ENCODE results near the gene KRTAP10-9.
"Not testable (repeated sequence)": the region's sequence is repeated elsewhere in the genome, so short reads cannot be mapped to it uniquely, and the experiment has no call there.

The KRTAP10-9 gene

GRCh38 chr21:44639331-44639655, 12.4 kb downstream of the KRTAP10-9 start:
- DNase-seq (ENCODE audit: extremely low spot score) = no peak
- no peak for TF ChIP-seq CTCF (IDR thresholded peaks at IDR 0.05; ENCODE audit: control extremely low read depth, extremely low read depth, low read depth, missing control alignments)
- CTCF ChIA-PET = no interaction called here
- POLR2A ChIA-PET = no interaction called here

- DNase-seq (ENCODE audit: extremely low spot score) = no peak
- TF ChIP-seq CTCF (IDR thresholded peaks at IDR 0.05; ENCODE audit: control extremely low read depth, extremely low read depth, low read depth, missing control alignments) = no peak
- CTCF ChIA-PET = no interaction called here
- POLR2A ChIA-PET = no interaction called here
Measured at GRCh38 chr21:44640761-44641160, 13.9 kb downstream of the KRTAP10-9 start.

GRCh38 chr21:44643741-44644310, 16.9 kb downstream of the KRTAP10-9 start:
- no peak for TF ChIP-seq CTCF (IDR thresholded peaks at IDR 0.05; ENCODE audit: control extremely low read depth, extremely low read depth, low read depth, missing control alignments)
- DNase-seq (ENCODE audit: extremely low spot score) = no peak
- CTCF ChIA-PET = no interaction called here
- POLR2A ChIA-PET = no interaction called here

- TF ChIP-seq CTCF (IDR thresholded peaks at IDR 0.05; ENCODE audit: control extremely low read depth, extremely low read depth, low read depth, missing control alignments) = no peak
- POLR2A ChIA-PET = no interaction called here
- no peak for DNase-seq (ENCODE audit: extremely low spot score)
- CTCF ChIA-PET = no interaction called here
Measured at GRCh38 chr21:44644878-44645277, 18.0 kb downstream of the KRTAP10-9 start.

- POLR2A ChIA-PET = interaction anchor here (0.7 kb wide), 1 partner anchor 323 kb away, joined by 5 read pairs; no protein-coding TSS in a partner anchor
- DNase-seq (ENCODE audit: extremely low spot score); CTCF ChIA-PET: not testable (repeated sequence)
Measured at GRCh38 chr21:44646366-44647221, 19.7 kb downstream of the KRTAP10-9 start, which contains the start of gene KRTAP10-11. TSS of gene KRTAP10-11 (plus strand) at chr21:44646414. CDS start at chr21:44646459, 45 bp downstream.

GRCh38 chr21:44647222-44647552, 20.3 kb downstream of the KRTAP10-9 start:
- CTCF ChIA-PET = no interaction called here
- DNase-seq (ENCODE audit: extremely low spot score) = no peak
- TF ChIP-seq CTCF (IDR thresholded peaks at IDR 0.05; ENCODE audit: control extremely low read depth, extremely low read depth, low read depth, missing control alignments) = no peak
- POLR2A ChIA-PET = no interaction called here

GRCh38 chr21:44648557-44649311, 21.8 kb downstream of the KRTAP10-9 start:
- ChIA-PET POLR2A (no interaction called here), CTCF (interaction anchor here (1.4 kb wide), 1 partner anchor 11 kb away, joined by 3 read pairs; no protein-coding TSS in a partner anchor)
- no peak for DNase-seq (ENCODE audit: extremely low spot score)

More at GRCh38 chr21:44648557-44649311, 21.8 kb downstream of the KRTAP10-9 start:
- TF ChIP-seq CTCF (IDR thresholded peaks at IDR 0.05; ENCODE audit: control extremely low read depth, extremely low read depth, low read depth, missing control alignments) = no peak

All from GM10248 (cell line).